ENCODE data around the gene NTRK2. TPM values are rescaled to one million over a fixed set of nuclear protein-coding genes. Genes with fewer than 3 reads are reported as not detected.

The NTRK2 gene
- total RNA-seq, 1 experiment from 2014 or later, result not detected

GRCh38 chr9:84827216-84827765, 157.8 kb downstream of the NTRK2 start:
- BruUV-seq (replicated peaks), result no TSS peak
- Histone ChIP-seq H3K4me1 (replicated peaks; ENCODE audit: insufficient read depth) (no peaks in the 10 kb centered on the region), H3K9me3 (ENCODE audit: insufficient read depth, low read depth) (no peaks in the 10 kb centered on the region), H3K27ac (no peak overlapping the region), H3K79me2 (ENCODE audit: low read depth) (no peaks in the 10 kb centered on the region), H3F3A (ENCODE audit: insufficient read depth, low read depth) (no peaks in the 10 kb centered on the region), H3K4me2 (no peak overlapping the region), H2AFZ (no peak overlapping the region), H3K36me3 (ENCODE audit: low read depth) (no peaks in the 10 kb centered on the region), H3K27me3 (ENCODE audit: insufficient read depth, low read depth) (0 out of 2 replicates have a peak, but pooled peaks cover 6% of the 10 kb centered on the region), H3K9me2 (ENCODE audit: insufficient read depth) (no peaks in the 10 kb centered on the region), H4K20me1 (ENCODE audit: insufficient read depth) (no peaks in the 10 kb centered on the region), H3K4me3 (no peak overlapping the region)
- CTCF ChIA-PET, result no interaction called here
- no peak for TF ChIP-seq CTCF (conservative IDR thresholded peaks at IDR 0.05)
- no peak for TF ChIP-seq EZH2 (IDR thresholded peaks at IDR 0.05; ENCODE audit: low read depth)
- POLR2A ChIA-PET (ENCODE audit: unreplicated experiment), result no interaction called here
- intact Hi-C loops (cut with micrococcal nuclease; ENCODE audit: unreplicated experiment), result loop anchor here (10.0 kb wide), 1 partner anchor 58 kb away; no protein-coding TSS in a partner anchor
- DNase-seq, result no peak

DNA sequence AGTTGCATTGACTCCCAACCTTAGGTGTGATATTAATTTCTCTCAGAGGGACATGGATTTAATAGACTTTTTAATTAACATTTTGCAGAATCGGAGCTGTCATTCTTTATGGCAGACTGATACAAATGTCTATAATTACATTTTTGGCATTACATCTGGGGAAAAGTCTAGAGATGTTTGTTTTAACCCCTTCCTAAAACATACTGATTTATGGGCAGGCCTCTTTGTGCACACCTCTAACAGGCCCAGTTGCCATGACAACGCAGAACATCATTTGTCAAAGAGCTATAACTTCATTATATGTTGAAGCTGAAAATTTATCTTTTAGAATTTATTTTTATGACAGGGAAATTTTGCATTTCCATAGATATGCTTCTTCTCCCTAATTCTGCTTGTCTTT, 158.5 kb downstream of the NTRK2 start:
- POLR2A ChIA-PET (ENCODE audit: unreplicated experiment), result no interaction called here

DNA sequence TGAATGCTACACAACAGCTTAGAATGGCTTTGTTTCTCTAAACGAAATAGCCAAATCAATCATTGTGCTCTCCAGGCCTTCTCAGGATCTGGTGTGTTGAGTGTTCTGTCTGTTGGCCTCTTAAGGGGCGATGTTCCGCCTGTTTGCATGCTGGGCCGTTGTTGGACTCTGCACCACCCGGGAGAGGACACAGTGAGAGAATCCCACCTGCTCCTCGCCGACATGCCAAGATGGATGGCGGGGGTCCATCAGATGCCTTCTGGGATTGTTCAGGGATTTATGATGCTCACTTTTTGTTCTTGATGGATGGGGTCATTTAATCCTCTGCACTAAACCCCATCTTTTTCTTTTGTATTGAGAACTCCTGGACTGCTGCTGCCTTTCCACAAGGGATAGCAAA, 159.9 kb downstream of the NTRK2 start:
- BruUV-seq (replicated peaks), result no TSS peak
- no peaks in the 10 kb centered on the region for H3K79me2 ChIP-seq (ENCODE audit: low read depth)
- no peak for TF ChIP-seq CTCF (conservative IDR thresholded peaks at IDR 0.05)
- TF ChIP-seq EZH2 (IDR thresholded peaks at IDR 0.05; ENCODE audit: low read depth), result no peak

More for the DNA sequence above, 158.5 kb downstream of the NTRK2 start:
- TF ChIP-seq CTCF (conservative IDR thresholded peaks at IDR 0.05) (no peak), EZH2 (IDR thresholded peaks at IDR 0.05; ENCODE audit: low read depth) (no peak)
- Histone ChIP-seq H2AFZ (no peak overlapping the region), H3K27ac (no peak overlapping the region), H3K27me3 (ENCODE audit: insufficient read depth, low read depth) (0 out of 2 replicates have a peak, but pooled peaks cover 6% of the 10 kb centered on the region), H3K4me2 (no peak overlapping the region), H3K4me3 (no peak overlapping the region), H3F3A (ENCODE audit: insufficient read depth, low read depth) (no peaks in the 10 kb centered on the region), H3K9me2 (ENCODE audit: insufficient read depth) (no peaks in the 10 kb centered on the region), H3K36me3 (ENCODE audit: low read depth) (no peaks in the 10 kb centered on the region), H3K4me1 (replicated peaks; ENCODE audit: insufficient read depth) (no peaks in the 10 kb centered on the region), H4K20me1 (ENCODE audit: insufficient read depth) (no peaks in the 10 kb centered on the region), H3K79me2 (ENCODE audit: low read depth) (no peaks in the 10 kb centered on the region), H3K9me3 (ENCODE audit: insufficient read depth, low read depth) (no peaks in the 10 kb centered on the region)
- intact Hi-C loops (cut with micrococcal nuclease; ENCODE audit: unreplicated experiment), result loop anchor here (10.0 kb wide), 1 partner anchor 57 kb away; no protein-coding TSS in a partner anchor
- CTCF ChIA-PET, result no interaction called here
- no TSS peak for BruUV-seq (replicated peaks)
- DNase-seq, result no peak

More for the DNA sequence above, 159.9 kb downstream of the NTRK2 start:
- Histone ChIP-seq H3K4me3 (no peak overlapping the region), H2AFZ (no peak overlapping the region), H3K9me3 (ENCODE audit: insufficient read depth, low read depth) (no peaks in the 10 kb centered on the region), H3K9me2 (ENCODE audit: insufficient read depth) (no peaks in the 10 kb centered on the region), H3K27ac (no peak overlapping the region), H3K36me3 (ENCODE audit: low read depth) (no peaks in the 10 kb centered on the region), H3K4me2 (no peak overlapping the region), H3K27me3 (ENCODE audit: insufficient read depth, low read depth) (0 out of 2 replicates have a peak, but pooled peaks cover 6% of the 10 kb centered on the region), H3K4me1 (replicated peaks; ENCODE audit: insufficient read depth) (no peaks in the 10 kb centered on the region), H3F3A (ENCODE audit: insufficient read depth, low read depth) (no peaks in the 10 kb centered on the region), H4K20me1 (ENCODE audit: insufficient read depth) (no peaks in the 10 kb centered on the region)
- intact Hi-C loops (cut with micrococcal nuclease; ENCODE audit: unreplicated experiment), result loop anchor here (10.0 kb wide), 1 partner anchor 55 kb away; no protein-coding TSS in a partner anchor
- ChIA-PET CTCF (no interaction called here), POLR2A (ENCODE audit: unreplicated experiment) (no interaction called here)
- DNase-seq, result no peak
